ENCODE measurements around the gene SPATA46.

Gene SPATA46

DNA sequence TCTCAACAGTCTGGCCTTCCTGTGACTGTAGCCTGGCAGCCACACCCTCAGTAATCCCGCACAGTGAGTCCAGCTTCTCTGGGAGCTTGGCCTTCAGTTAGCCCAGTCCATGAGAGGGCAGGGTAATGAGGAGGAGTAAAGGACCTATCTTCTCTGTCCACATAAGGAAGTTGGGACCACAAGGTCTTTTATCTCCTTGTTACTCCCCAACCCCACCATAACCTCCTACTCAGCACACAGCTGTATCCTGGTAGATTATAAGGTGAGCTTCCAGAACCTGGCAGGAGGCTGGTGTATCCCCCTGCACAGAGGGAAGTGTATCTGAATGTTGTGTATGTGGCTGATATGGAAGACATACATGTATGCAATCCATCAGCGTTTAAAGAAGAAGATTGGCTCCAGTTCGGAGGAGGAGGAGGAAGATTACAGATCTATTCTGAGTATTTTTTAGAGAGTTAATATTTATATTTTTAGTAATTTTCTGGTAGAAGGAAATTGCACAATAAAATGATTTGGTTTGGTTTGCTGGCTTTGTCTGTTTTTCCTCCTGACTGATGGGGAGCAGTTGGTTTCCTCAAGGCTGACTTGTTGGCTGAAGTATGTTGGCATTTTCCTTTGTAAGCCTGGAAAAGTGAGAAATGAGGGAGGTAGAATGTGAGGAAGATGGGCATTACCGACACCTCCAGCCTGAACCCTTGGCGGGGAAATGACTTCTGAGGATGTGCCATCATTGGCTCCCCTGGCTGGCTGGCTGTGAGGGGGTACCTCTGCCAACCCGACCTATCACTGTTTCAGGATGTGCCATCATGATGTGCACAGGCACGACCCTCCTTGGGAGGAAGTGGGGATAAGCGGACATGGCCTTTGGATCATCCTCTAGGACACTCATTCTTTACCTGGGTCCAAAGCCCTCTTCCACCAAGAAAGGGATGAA, 9.9 kb upstream of the SPATA46 start:
- no peak overlapping the region for H3K9ac ChIP-seq (ENCODE audit: low read length)
- H3K4me3 ChIP-seq (ENCODE audit: insufficient read depth, low read length, poor library complexity, severe bottlenecking) = no peak overlapping the region
- no peak overlapping the region for H3K27ac ChIP-seq (ENCODE audit: low read depth, low read length)
- H4K20me1 ChIP-seq (ENCODE audit: low read depth, low read length) = no peaks in the 10 kb centered on the region
- no peaks in the 10 kb centered on the region for H3F3A ChIP-seq (ENCODE audit: insufficient read depth)
- no peaks in the 10 kb centered on the region for H3K9me2 ChIP-seq (replicated peaks; ENCODE audit: insufficient read depth, low read length)
- H3K4me2 ChIP-seq (ENCODE audit: low read depth, low read length, poor library complexity, severe bottlenecking) = no peak overlapping the region
- no peak overlapping the region for H2AFZ ChIP-seq (ENCODE audit: low read depth, low read length, severe bottlenecking)
- no peaks in the 10 kb centered on the region for H3K9me3 ChIP-seq (ENCODE audit: insufficient read depth, low read length)
- no peaks in the 10 kb centered on the region for H3K79me2 ChIP-seq (ENCODE audit: insufficient read depth, low read length)
- no peaks in the 10 kb centered on the region for H3K36me3 ChIP-seq (ENCODE audit: low read length)
- TF ChIP-seq, protein P1, sequence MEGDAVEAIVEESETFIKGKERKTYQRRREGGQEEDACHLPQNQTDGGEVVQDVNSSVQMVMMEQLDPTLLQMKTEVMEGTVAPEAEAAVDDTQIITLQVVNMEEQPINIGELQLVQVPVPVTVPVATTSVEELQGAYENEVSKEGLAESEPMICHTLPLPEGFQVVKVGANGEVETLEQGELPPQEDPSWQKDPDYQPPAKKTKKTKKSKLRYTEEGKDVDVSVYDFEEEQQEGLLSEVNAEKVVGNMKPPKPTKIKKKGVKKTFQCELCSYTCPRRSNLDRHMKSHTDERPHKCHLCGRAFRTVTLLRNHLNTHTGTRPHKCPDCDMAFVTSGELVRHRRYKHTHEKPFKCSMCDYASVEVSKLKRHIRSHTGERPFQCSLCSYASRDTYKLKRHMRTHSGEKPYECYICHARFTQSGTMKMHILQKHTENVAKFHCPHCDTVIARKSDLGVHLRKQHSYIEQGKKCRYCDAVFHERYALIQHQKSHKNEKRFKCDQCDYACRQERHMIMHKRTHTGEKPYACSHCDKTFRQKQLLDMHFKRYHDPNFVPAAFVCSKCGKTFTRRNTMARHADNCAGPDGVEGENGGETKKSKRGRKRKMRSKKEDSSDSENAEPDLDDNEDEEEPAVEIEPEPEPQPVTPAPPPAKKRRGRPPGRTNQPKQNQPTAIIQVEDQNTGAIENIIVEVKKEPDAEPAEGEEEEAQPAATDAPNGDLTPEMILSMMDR (IDR thresholded peaks at IDR 0.05; ENCODE audit: insufficient read depth, low read length, poor library complexity, severe bottlenecking) = no peak
- no peak for TF ChIP-seq EZH2phosphoT487 (conservative IDR thresholded peaks at IDR 0.05; ENCODE audit: low read length)
- H3K27me3 ChIP-seq (ENCODE audit: low read length) = no peaks in the 10 kb centered on the region

DNA sequence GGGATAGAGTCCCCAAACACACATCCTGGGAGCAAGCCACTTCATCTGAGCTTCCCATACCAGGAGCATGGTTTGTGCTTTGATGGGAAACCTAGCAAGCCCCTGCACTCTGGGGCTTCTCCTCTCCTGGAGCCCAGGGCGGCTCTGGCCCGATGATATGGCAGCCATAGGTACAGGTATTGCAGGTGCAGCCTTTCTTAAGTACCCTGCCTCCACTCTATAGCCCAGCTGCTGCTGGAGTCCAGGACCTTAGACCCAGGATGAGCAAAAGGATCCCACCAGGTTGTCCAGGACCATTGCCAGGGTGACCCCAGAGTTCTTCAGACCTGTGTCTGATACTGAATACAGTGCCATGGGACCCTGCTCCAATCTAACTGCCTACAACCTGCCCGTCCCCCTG, 9.0 kb upstream of the SPATA46 start:
- Histone ChIP-seq H2AFZ (ENCODE audit: low read depth, low read length, severe bottlenecking) (no peak overlapping the region), H3K27ac (ENCODE audit: low read depth, low read length) (no peak overlapping the region), H3K9me2 (replicated peaks; ENCODE audit: insufficient read depth, low read length) (no peaks in the 10 kb centered on the region), H3K27me3 (ENCODE audit: low read length) (no peaks in the 10 kb centered on the region), H3K9ac (ENCODE audit: low read length) (no peak overlapping the region), H3F3A (ENCODE audit: insufficient read depth) (no peaks in the 10 kb centered on the region), H3K4me2 (ENCODE audit: low read depth, low read length, poor library complexity, severe bottlenecking) (no peak overlapping the region), H3K4me3 (ENCODE audit: insufficient read depth, low read length, poor library complexity, severe bottlenecking) (no peak overlapping the region), H3K36me3 (ENCODE audit: low read length) (no peaks in the 10 kb centered on the region), H4K20me1 (ENCODE audit: low read depth, low read length) (no peaks in the 10 kb centered on the region), H3K9me3 (ENCODE audit: insufficient read depth, low read length) (no peaks in the 10 kb centered on the region), H3K79me2 (ENCODE audit: insufficient read depth, low read length) (no peaks in the 10 kb centered on the region)
- TF ChIP-seq EZH2phosphoT487 (conservative IDR thresholded peaks at IDR 0.05; ENCODE audit: low read length) = no peak
- TF ChIP-seq, protein P1 (IDR thresholded peaks at IDR 0.05; ENCODE audit: insufficient read depth, low read length, poor library complexity, severe bottlenecking) = no peak

DNA sequence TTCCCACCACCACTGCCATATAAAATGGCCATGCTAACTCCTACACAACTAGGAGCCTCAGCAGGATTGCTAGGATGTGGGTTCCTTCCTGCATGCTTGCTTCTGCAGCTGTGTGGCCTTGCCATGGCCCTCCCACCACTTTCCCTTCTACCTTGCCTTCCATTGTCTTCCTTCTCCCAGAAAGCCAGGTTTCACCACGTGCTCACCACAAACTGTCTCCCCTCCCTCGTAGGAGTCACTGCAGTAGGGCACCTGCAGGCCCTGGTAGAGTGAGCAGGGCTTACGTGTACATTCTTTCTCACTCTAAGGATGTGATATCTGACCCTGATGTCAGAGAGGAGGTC, 8.6 kb upstream of the SPATA46 start:
- no peak overlapping the region for H3K27ac ChIP-seq (ENCODE audit: low read depth, low read length)

More for the DNA sequence above, 8.6 kb upstream of the SPATA46 start:
- Histone ChIP-seq H3K4me2 (ENCODE audit: low read depth, low read length, poor library complexity, severe bottlenecking) (no peak overlapping the region), H3K9ac (ENCODE audit: low read length) (no peak overlapping the region), H3K9me3 (ENCODE audit: insufficient read depth, low read length) (no peaks in the 10 kb centered on the region), H3K27me3 (ENCODE audit: low read length) (no peaks in the 10 kb centered on the region), H2AFZ (ENCODE audit: low read depth, low read length, severe bottlenecking) (no peak overlapping the region), H3K4me3 (ENCODE audit: insufficient read depth, low read length, poor library complexity, severe bottlenecking) (no peak overlapping the region), H3F3A (ENCODE audit: insufficient read depth) (no peaks in the 10 kb centered on the region), H3K36me3 (ENCODE audit: low read length) (no peaks in the 10 kb centered on the region), H3K9me2 (replicated peaks; ENCODE audit: insufficient read depth, low read length) (no peaks in the 10 kb centered on the region), H3K79me2 (ENCODE audit: insufficient read depth, low read length) (no peaks in the 10 kb centered on the region), H4K20me1 (ENCODE audit: low read depth, low read length) (no peaks in the 10 kb centered on the region)
- TF ChIP-seq, protein P1 (IDR thresholded peaks at IDR 0.05; ENCODE audit: insufficient read depth, low read length, poor library complexity, severe bottlenecking) = no peak
- no peak for TF ChIP-seq EZH2phosphoT487 (conservative IDR thresholded peaks at IDR 0.05; ENCODE audit: low read length)

Data from SU-DHL-6 (cell line).